ENCODE results near the gene WDR31.
"Not testable (repeated sequence)": the region's sequence is repeated elsewhere in the genome, so short reads cannot be mapped to it uniquely, and the experiment has no call there.

WDR31 gene

GRCh38 chr9:113301548-113301947 lies 38.5 kb downstream of the WDR31 start:
- no peak for DNase-seq
- intact Hi-C loops (cut with DNase I), result no loop called here

GRCh38 chr9:113299800-113300292 lies 40.2 kb downstream of the WDR31 start:
- DNase-seq, result no peak
- intact Hi-C loops (cut with DNase I), result no loop called here

- no peak for DNase-seq
- intact Hi-C loops (cut with DNase I), result no loop called here
These were observed 40.9 kb downstream of the WDR31 start for GRCh38 chr9:113298924-113299770.

- intact Hi-C loops (cut with DNase I), result no loop called here
- DNase-seq, result no peak
These were observed 41.8 kb downstream of the WDR31 start for GRCh38 chr9:113298311-113298710.

DNA sequence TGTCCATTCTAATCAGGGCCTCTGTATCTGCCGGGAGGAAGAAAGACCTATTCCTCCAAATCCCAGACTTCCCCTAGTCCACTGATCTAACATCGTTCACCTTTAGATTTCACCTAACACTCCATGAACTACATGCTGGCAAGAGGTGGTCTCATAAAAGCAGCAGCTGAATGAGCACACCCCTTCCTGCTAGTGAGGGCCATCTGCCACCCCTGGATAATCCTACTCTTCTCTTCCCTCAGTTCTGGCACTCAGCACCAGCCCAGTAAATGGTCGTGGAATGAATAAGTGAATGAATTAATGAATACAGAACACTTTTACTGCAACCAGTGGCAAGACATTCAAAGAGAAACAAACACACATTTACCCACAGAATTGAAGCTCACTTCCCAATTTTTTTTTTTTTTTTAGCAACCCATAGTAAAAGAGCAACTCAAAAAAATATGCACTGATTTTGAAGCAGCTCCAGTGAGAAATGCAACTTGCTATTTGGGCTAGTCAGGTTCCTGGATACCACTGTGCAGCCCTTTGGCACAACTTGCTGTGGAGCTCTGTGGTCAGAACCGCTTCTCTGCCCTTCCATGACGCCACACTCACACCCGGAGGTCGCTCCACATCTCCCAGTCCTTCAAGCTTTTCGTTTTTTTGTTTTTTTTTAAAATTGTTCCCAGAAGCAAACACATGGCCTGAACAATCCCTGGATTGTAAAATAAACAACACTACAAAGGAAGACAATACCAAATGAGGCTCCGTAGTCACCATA lies 43.1 kb downstream of the WDR31 start:
- no peak for DNase-seq
- intact Hi-C loops (cut with DNase I), result no loop called here

- DNase-seq; intact Hi-C loops (cut with DNase I): not testable (repeated sequence)
These were observed 43.8 kb downstream of the WDR31 start for GRCh38 chr9:113296247-113296646.

GRCh38 chr9:113293285-113293878 lies 46.7 kb downstream of the WDR31 start:
- intact Hi-C loops (cut with DNase I), result no loop called here
- DNase-seq, result no peak

- DNase-seq, result no peak
- intact Hi-C loops (cut with DNase I), result no loop called here
These were observed 49.9 kb downstream of the WDR31 start for GRCh38 chr9:113290052-113290607.

- DNase-seq, result no peak
- intact Hi-C loops (cut with DNase I), result no loop called here
These were observed 51.0 kb downstream of the WDR31 start for GRCh38 chr9:113289091-113289490.

DNA sequence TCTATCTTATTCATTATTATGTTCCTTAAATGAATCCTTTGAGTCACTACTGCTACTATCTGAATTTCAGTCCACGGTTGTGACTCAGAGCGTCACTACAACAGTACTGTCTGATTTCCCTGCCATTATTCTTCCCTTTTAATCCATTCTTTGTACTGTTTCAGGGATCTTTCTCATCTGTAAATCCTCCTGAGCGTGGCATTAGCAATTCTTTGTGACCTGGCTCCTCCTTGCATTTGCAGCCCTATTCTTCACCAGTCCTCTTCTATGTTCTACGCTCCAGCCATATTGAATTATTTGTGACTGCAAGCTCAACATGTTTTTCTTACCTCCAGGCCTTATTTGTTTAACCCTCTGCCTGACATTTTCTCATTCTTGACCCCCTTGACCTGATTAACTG lies 58.7 kb downstream of the WDR31 start:
- no peak for DNase-seq
- intact Hi-C loops (cut with DNase I), result no loop called here

DNA sequence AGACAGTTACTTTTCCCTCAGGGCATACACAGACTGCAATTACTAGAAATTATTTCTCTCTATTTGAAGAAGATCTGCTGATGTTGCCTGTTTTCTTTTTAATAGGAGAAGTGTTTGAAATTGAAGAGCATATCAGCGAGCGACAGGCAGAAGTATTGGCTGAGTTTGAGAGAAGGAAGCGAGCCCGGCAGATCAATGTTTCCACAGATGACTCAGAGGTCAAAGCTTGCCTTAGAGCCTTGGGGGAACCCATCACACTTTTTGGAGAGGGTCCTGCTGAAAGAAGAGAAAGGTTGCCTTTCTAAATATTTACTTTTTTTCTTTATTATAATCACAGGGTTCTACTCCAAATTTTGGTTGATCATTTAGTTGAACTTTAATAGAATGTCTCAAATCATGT lies 61.2 kb downstream of the WDR31 start:
- intact Hi-C loops (cut with DNase I), result loop anchor here (10.0 kb wide), 1 partner anchor 376 kb away; no protein-coding TSS in a partner anchor
- no peak for DNase-seq

DNA sequence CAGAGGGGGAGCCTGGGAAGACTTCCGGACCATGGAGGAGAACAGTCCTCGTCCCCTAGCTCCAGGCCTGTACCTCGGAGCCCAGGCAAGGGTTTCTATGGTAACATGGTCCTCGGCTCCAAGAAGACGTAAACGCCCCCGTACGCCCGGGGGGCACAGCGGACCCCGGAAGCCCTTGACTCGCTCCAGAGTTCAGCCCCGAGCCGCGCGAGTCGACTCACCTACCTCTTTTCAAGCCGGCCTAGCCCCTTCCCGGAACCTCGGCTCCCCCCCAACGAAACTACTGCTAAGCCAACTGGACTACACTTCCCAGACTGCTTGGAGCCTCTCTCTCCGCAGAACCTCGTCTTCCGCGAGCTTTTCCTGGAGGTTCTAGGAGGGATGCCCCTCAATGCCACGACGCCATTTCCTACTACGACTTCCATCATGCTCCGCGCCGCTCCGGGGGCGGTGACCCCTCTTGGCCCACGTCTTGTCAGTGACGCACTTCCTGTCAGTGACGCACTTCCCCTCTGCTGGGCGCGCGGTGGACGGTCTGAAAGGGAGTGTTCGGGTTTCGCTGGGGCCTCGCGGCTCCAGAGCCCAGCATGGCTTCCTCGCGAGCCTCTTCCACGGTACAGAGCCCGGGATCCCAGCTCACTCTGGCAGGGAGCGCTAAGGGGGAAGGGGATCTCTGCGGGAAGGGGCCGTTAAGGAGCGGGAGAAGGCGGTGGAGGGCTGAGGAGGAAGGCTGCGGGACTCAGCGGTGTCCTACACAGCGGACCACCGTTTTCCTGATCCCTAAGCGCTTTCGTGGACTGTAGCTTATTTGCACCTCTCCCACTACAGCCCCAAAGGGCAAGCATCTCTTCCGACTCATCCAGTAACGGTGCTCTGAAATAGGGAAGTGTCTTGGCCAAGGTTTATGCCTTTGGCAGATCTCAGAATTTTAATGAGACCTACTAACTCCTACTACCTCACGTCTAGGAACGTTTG lies 64.6 kb downstream of the WDR31 start, which contains the start of the genes CDC26 and PRPF4:
TSS of gene CDC26 (minus strand) at position 416 of the 975 bp plus-strand sequence. CDS start 3,065 bp downstream, outside the sequence.
TSS of gene PRPF4 (plus strand) at position 502 of the 975 bp plus-strand sequence. CDS start at position 588, 86 bp downstream.
- intact Hi-C loops (cut with DNase I), result loop anchor here (1.0 to 10.0 kb wide), 3 partner anchors 54 to 379 kb away; partner anchors contain the start of genes ALAD, FKBP15 and SLC31A1
- DNase-seq, result peak; percentile 95 to 99 (median 98)

- no peak for DNase-seq
- intact Hi-C loops (cut with DNase I), result loop anchor here (1.0 to 10.0 kb wide), 3 partner anchors 53 to 380 kb away; partner anchors contain the start of genes ALAD, FKBP15 and SLC31A1
These were observed 65.5 kb downstream of the WDR31 start for GRCh38 chr9:113274474-113275156.

DNA sequence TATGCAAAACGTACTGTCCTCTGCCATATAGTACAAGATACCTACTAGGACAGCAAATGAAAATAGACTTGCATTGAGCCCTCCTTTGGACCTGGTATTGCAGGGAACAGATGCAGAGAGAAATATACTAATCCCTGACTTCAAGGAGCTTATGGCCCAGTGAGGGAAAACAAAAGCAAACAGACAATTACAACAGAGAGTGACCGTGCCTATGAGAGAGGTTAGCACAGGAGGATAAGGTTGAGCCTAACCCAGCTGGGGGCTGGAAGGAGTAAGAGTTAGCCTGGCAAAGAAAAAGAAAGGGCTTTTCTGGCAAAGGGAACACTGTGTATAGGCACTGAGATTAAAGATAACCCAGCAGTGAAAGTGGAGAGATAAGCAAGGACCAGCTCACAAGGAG lies 70.2 kb downstream of the WDR31 start:
- DNase-seq, result no peak
- intact Hi-C loops (cut with DNase I), result loop anchor here (10.0 kb wide), 1 partner anchor 385 kb away; no protein-coding TSS in a partner anchor

DNA sequence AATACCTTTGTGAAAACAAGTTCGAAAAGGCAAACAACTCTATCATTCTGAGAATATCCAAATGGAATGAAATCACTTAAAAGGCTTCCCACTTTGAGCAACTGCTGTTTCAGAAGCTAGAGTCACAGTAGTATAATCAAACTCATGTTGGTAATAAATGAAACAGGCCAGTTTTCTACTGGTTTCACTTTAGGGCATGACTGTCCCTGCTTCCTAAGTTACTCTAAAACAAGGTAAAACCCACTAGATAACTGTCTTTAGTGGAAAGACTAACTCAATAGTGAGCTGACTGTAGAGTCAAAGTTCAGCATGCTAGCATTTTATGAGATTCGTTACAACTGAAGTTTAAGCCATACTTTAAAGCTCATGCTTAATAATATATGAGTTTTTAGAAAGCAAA lies 70.7 kb downstream of the WDR31 start:
- intact Hi-C loops (cut with DNase I), result no loop called here
- DNase-seq, result no peak

GRCh38 chr9:113267911-113268566 lies 72.0 kb downstream of the WDR31 start:
- DNase-seq, result no peak
- intact Hi-C loops (cut with DNase I), result no loop called here

DNA sequence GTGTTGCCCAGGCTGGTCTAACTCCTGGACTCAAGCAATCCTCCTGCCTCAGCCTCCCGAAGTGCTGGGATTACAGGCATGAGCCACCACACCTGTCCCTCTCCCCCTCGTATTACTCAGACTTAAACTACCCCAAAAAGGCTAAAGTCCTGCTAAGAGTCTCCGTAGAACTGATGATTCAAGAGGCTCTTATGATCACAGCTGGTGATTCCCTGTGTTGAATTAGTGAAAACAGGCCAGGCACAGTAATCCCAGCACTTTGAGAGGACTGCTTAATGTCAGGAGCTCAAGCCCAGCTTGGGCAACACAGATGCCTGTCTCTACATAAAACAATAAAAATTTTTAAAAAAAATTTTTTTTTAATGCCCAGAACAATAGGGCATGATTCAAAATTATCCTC lies 73.9 kb downstream of the WDR31 start:
- no peak for DNase-seq
- intact Hi-C loops (cut with DNase I), result no loop called here
